Pancreas (tissue), 10 donors: ENCODE data around the gene SERPINE1. TPM values are rescaled to one million over a fixed set of nuclear protein-coding genes. Genes with fewer than 3 reads are reported as not detected.

Experiments used
- ATAC-seq, 4 donors: fragments of 200-7000 bp; cut with Tn5 transposase; one replicate each; pipeline versions ENCODE4 v1.8.0 to v1.9.1; 2020; ENCODE audit warnings: mild to moderate bottlenecking in 4 of 4, moderate library complexity in 4 of 4
- DNase-seq, 6 donors: peaks; one replicate each; pipeline ENCODE4 v3.0.0-alpha.2; 2020
- FAIRE-seq: peaks from 2 replicates; lab custom pipeline; 2012; peaks lifted over from hg19 to GRCh38; lab: Jason Lieb, UNC
- H3K27ac ChIP-seq, 4 donors: fragments of 200-600 bp; sonication (generic); 1 replicate in 3 of 4; 2 replicates in 1 of 4; pipeline versions ENCODE4 v1.5.0 to v1.8.0; 2020
- H3K27me3 ChIP-seq, 4 donors: fragments of 200-600 bp; one replicate each; pipeline ENCODE4 v1.8.0; 2021
- H3K36me3 ChIP-seq, 3 donors: fragments of 200-600 bp; sonication (generic) in 1 of 3; one replicate each; pipeline versions ENCODE4 v1.5.0 to v1.8.0; 2020 to 2021
- H3K4me1 ChIP-seq, 3 donors: fragments of 200-600 bp; one replicate each; pipeline ENCODE4 v1.8.0; 2021
- H3K4me3 ChIP-seq, 4 donors: fragments of 200-600 bp; sonication (generic) in 2 of 4; one replicate each; pipeline versions ENCODE4 v1.5.0 to v1.8.0; 2020 to 2021
- H3K9me3 ChIP-seq, 4 donors: fragments of 200-600 bp; one replicate each; pipeline ENCODE4 v1.8.0; 2021
- WGBS, 2 donors: extraction: QIAGEN DNeasy Blood & Tissue Kit; methylation state at CpG; one replicate each; pipeline ENCODE4 v1.1.7; 2013; 5-methylcytosine and 5-hydroxymethylcytosine counted together
- intact Hi-C, 3 donors: fragments of 100-400 bp; cut with DNase I; formaldehyde crosslinking; loops; one replicate each; pipeline versions ENCODE4 v1.11.1 to v1.14.2; 2022
- polyA plus RNA-seq, 2 donors: library from polyadenylated mRNA; stranded (reverse); fragments of 200-250 nt; gene quantifications; one replicate each; pipeline ENCODE4 v1.2.3, GENCODE V29; 2013
- total RNA-seq, 6 donors: library from RNA; stranded (reverse); fragmentation: NEBNext Ultra II Directional in 4 of 6; extraction: Animal tissue kit (Norgen Biotek cat#: 25700) in 4 of 6; gene quantifications; one replicate each; pipeline versions ENCODE4 v1.2.1 to v1.2.4, GENCODE V29; 2021 to 2023
- TF ChIP-seq, protein P1 (sequence below), 4 donors: fragments of 200-600 bp; sonication (generic) in 3 of 4; IDR thresholded peaks; one replicate each; pipeline versions ENCODE4 v1.5.0 to v1.8.0; 2021; ENCODE audit warnings: antibody characterized with exemption in 4 of 4
- donor health status: healthy with polysubstance abuse.
- donor health status: DM: no; HTN: no; CAD: no; lungs with moderate emphysema.
- donor health status: DM: no; HTN: no; CAD: no.
- donor health status: control.
- donor health status: control.
- donor health status: Bipolar disorder and iron deficiency.
- donor health status: DM: yes; HTN: yes; CAD: no.
- donor health status: DM: no; HTN: no; CAD: no.
- donor health status: DM: no; HTN: no; CAD: no.
- donor health status: DM: yes; HTN: yes; CAD: no.

Gene SERPINE1
- total and polyA plus RNA-seq, 8 donors: 0.98 to 14.5 (median 3.7) TPM

- TF ChIP-seq, protein P1, sequence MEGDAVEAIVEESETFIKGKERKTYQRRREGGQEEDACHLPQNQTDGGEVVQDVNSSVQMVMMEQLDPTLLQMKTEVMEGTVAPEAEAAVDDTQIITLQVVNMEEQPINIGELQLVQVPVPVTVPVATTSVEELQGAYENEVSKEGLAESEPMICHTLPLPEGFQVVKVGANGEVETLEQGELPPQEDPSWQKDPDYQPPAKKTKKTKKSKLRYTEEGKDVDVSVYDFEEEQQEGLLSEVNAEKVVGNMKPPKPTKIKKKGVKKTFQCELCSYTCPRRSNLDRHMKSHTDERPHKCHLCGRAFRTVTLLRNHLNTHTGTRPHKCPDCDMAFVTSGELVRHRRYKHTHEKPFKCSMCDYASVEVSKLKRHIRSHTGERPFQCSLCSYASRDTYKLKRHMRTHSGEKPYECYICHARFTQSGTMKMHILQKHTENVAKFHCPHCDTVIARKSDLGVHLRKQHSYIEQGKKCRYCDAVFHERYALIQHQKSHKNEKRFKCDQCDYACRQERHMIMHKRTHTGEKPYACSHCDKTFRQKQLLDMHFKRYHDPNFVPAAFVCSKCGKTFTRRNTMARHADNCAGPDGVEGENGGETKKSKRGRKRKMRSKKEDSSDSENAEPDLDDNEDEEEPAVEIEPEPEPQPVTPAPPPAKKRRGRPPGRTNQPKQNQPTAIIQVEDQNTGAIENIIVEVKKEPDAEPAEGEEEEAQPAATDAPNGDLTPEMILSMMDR (IDR thresholded peaks at IDR 0.05): no peak
- FAIRE-seq (no peak), ATAC-seq (peak in 3 of 4 donors; percentile 47 to 59 (median 49)), DNase-seq (peak in 3 of 6 donors; percentile 23 to 34 (median 24))
- 27 to 38% methylated on average over 16 to 17 of the region's 17 CpGs for WGBS, 2 donors
- peak overlapping the region in 2 of 4 donors; percentile 15 to 58 for H3K27ac ChIP-seq
- H3K4me1 ChIP-seq: no peaks in the 10 kb centered on the region
- peak overlapping the region in 1 of 4 donors; percentile 22 for H3K4me3 ChIP-seq
- no peaks in the 10 kb centered on the region for H3K9me3 ChIP-seq
- intact Hi-C loops: no loop called here
- no peaks in the 10 kb centered on the region for H3K36me3 ChIP-seq
- H3K27me3 ChIP-seq: no peaks in the 10 kb centered on the region
Observed at GRCh38 chr7:101121991-101122932, 4.6 kb upstream of the SERPINE1 start.

GRCh38 chr7:101122933-101123702, 3.8 kb upstream of the SERPINE1 start:
- H3K4me1 ChIP-seq: no peaks in the 10 kb centered on the region
- no peaks in the 10 kb centered on the region for H3K9me3 ChIP-seq
- 75 to 81% methylated on average over 11 of the region's 11 CpGs for WGBS, 2 donors
- intact Hi-C loops: no loop called here
- DNase-seq (no peak), FAIRE-seq (no peak), ATAC-seq (no peak)
- TF ChIP-seq, protein P1 (IDR thresholded peaks at IDR 0.05): no peak
- H3K4me3 ChIP-seq: no peak overlapping the region
- peak overlapping the region in 1 of 4 donors; percentile 58 for H3K27ac ChIP-seq
- no peaks in the 10 kb centered on the region for H3K27me3 ChIP-seq
- no peaks in the 10 kb centered on the region for H3K36me3 ChIP-seq

- ATAC-seq (no peak), DNase-seq (no peak), FAIRE-seq (no peak)
- Histone ChIP-seq H3K9me3 (no peaks in the 10 kb centered on the region), H3K4me1 (no peaks in the 10 kb centered on the region), H3K36me3 (no peaks in the 10 kb centered on the region), H3K4me3 (no peak overlapping the region), H3K27me3 (no peaks in the 10 kb centered on the region), H3K27ac (no peak overlapping the region)
- TF ChIP-seq, protein P1 (IDR thresholded peaks at IDR 0.05): no peak
- WGBS, 2 donors: 71 to 75% methylated on average over 3 of the region's 3 CpGs
- intact Hi-C loops: no loop called here
Observed at GRCh38 chr7:101123703-101124068, 3.2 kb upstream of the SERPINE1 start.

GRCh38 chr7:101124376-101125056, 2.4 kb upstream of the SERPINE1 start:
- DNase-seq (no peak), ATAC-seq (peak in 1 of 4 donors; percentile 6), FAIRE-seq (no peak)
- Histone ChIP-seq H3K9me3 (no peaks in the 10 kb centered on the region), H3K27me3 (no peaks in the 10 kb centered on the region), H3K4me3 (no peak overlapping the region), H3K27ac (no peak overlapping the region), H3K4me1 (no peaks in the 10 kb centered on the region), H3K36me3 (no peaks in the 10 kb centered on the region)
- intact Hi-C loops: no loop called here
- WGBS, 2 donors: 45 to 46% methylated on average over 7 of the region's 7 CpGs
- TF ChIP-seq, protein P1 (IDR thresholded peaks at IDR 0.05): no peak
